Measurements from ENCODE around the gene FCGR3A. TPM values are rescaled to one million over a fixed set of nuclear protein-coding genes. Genes with fewer than 3 reads are reported as not detected.
"Not testable (repeated sequence)": the region's sequence is repeated elsewhere in the genome, so short reads cannot be mapped to it uniquely, and the experiment has no call there.

The FCGR3A gene
- under 0.01 TPM in 1 of 2 replicates, not detected in the other for total RNA-seq

- H3K4me1 ChIP-seq (ENCODE audit: insufficient read depth, low read length) = no peaks in the 10 kb centered on the region
- H3K27me3 ChIP-seq (ENCODE audit: insufficient read depth, low read length) = no peaks in the 10 kb centered on the region
- no peak for DNase-seq (ENCODE audit: insufficient read length, low spot score, missing footprints)
- H3K9me3 ChIP-seq (ENCODE audit: low read depth, low read length) = no peaks in the 10 kb centered on the region
- H3K27ac ChIP-seq (ENCODE audit: low read depth, low read length) = no peak within 1 kb of the TSS
- TF ChIP-seq CTCF (IDR thresholded peaks at IDR 0.05; ENCODE audit: extremely low read depth, low read depth, low read length) = no peak
- no peaks in the 10 kb centered on the region for H3K36me3 ChIP-seq (ENCODE audit: insufficient read depth, low read length)
- H3K79me2 ChIP-seq (ENCODE audit: insufficient read depth, low read length) = no peaks in the 10 kb centered on the region
- H4K20me1 ChIP-seq (ENCODE audit: insufficient read depth, low read length) = no peaks in the 10 kb centered on the region
- no peak within 1 kb of the TSS for H3K4me3 ChIP-seq (ENCODE audit: insufficient read depth, low read length)
- no peak within 1 kb of the TSS for H2AFZ ChIP-seq (ENCODE audit: low read length)
- no peak within 1 kb of the TSS for H3K4me2 ChIP-seq (ENCODE audit: insufficient read depth, low read length)
Observed at GRCh38 chr1:161549652-161550051, at the start of gene FCGR3A. FCGR3A (minus strand) TSS chr1:161549818; CDS start chr1:161549736, 82 bp downstream.

GRCh38 chr1:161597077-161597476 is 47.5 kb upstream of the FCGR3A start:
- not testable (repeated sequence) for H3K9me3 ChIP-seq (ENCODE audit: low read depth, low read length); H3K4me3 ChIP-seq (ENCODE audit: insufficient read depth, low read length); H4K20me1 ChIP-seq (ENCODE audit: insufficient read depth, low read length); H2AFZ ChIP-seq (ENCODE audit: low read length); H3K4me2 ChIP-seq (ENCODE audit: insufficient read depth, low read length); H3K79me2 ChIP-seq (ENCODE audit: insufficient read depth, low read length); DNase-seq (ENCODE audit: insufficient read length, low spot score, missing footprints); H3K4me1 ChIP-seq (ENCODE audit: insufficient read depth, low read length); H3K27me3 ChIP-seq (ENCODE audit: insufficient read depth, low read length); H3K27ac ChIP-seq (ENCODE audit: low read depth, low read length); H3K36me3 ChIP-seq (ENCODE audit: insufficient read depth, low read length)

- DNase-seq (ENCODE audit: insufficient read length, low spot score, missing footprints); H3K79me2 ChIP-seq (ENCODE audit: insufficient read depth, low read length): not testable (repeated sequence)
- peak overlapping the region; percentile 23 for H3K27ac ChIP-seq (ENCODE audit: low read depth, low read length)
Observed at GRCh38 chr1:161595583-161595982, 46.0 kb upstream of the FCGR3A start.

GRCh38 chr1:161595173-161595572 is 45.6 kb upstream of the FCGR3A start:
- not testable (repeated sequence) for H3K9me3 ChIP-seq (ENCODE audit: low read depth, low read length); H3K36me3 ChIP-seq (ENCODE audit: insufficient read depth, low read length); H3K4me2 ChIP-seq (ENCODE audit: insufficient read depth, low read length); H3K79me2 ChIP-seq (ENCODE audit: insufficient read depth, low read length); H3K4me3 ChIP-seq (ENCODE audit: insufficient read depth, low read length); H3K4me1 ChIP-seq (ENCODE audit: insufficient read depth, low read length); DNase-seq (ENCODE audit: insufficient read length, low spot score, missing footprints); H4K20me1 ChIP-seq (ENCODE audit: insufficient read depth, low read length); H3K27me3 ChIP-seq (ENCODE audit: insufficient read depth, low read length)
- H3K27ac ChIP-seq (ENCODE audit: low read depth, low read length) = peak overlapping the region; percentile 23
- H2AFZ ChIP-seq (ENCODE audit: low read length) = peak overlapping the region; percentile 78

More at GRCh38 chr1:161595583-161595982, 46.0 kb upstream of the FCGR3A start:
- not testable (repeated sequence) for H3K36me3 ChIP-seq (ENCODE audit: insufficient read depth, low read length); H4K20me1 ChIP-seq (ENCODE audit: insufficient read depth, low read length); H3K9me3 ChIP-seq (ENCODE audit: low read depth, low read length); H3K4me1 ChIP-seq (ENCODE audit: insufficient read depth, low read length); H3K4me3 ChIP-seq (ENCODE audit: insufficient read depth, low read length); H3K4me2 ChIP-seq (ENCODE audit: insufficient read depth, low read length); H3K27me3 ChIP-seq (ENCODE audit: insufficient read depth, low read length)
- peak overlapping the region; percentile 78 for H2AFZ ChIP-seq (ENCODE audit: low read length)

GRCh38 chr1:161594269-161594984 is 44.8 kb upstream of the FCGR3A start:
- not testable (repeated sequence) for H3K36me3 ChIP-seq (ENCODE audit: insufficient read depth, low read length); DNase-seq (ENCODE audit: insufficient read length, low spot score, missing footprints); H3K4me3 ChIP-seq (ENCODE audit: insufficient read depth, low read length); H2AFZ ChIP-seq (ENCODE audit: low read length); H3K27ac ChIP-seq (ENCODE audit: low read depth, low read length); H4K20me1 ChIP-seq (ENCODE audit: insufficient read depth, low read length); H3K4me1 ChIP-seq (ENCODE audit: insufficient read depth, low read length); H3K4me2 ChIP-seq (ENCODE audit: insufficient read depth, low read length); H3K79me2 ChIP-seq (ENCODE audit: insufficient read depth, low read length); H3K27me3 ChIP-seq (ENCODE audit: insufficient read depth, low read length); H3K9me3 ChIP-seq (ENCODE audit: low read depth, low read length)

GRCh38 chr1:161593092-161593755 is 43.6 kb upstream of the FCGR3A start:
- not testable (repeated sequence) for H3K27me3 ChIP-seq (ENCODE audit: insufficient read depth, low read length); DNase-seq (ENCODE audit: insufficient read length, low spot score, missing footprints); H3K4me2 ChIP-seq (ENCODE audit: insufficient read depth, low read length); H3K4me3 ChIP-seq (ENCODE audit: insufficient read depth, low read length); H3K4me1 ChIP-seq (ENCODE audit: insufficient read depth, low read length); H3K27ac ChIP-seq (ENCODE audit: low read depth, low read length); H2AFZ ChIP-seq (ENCODE audit: low read length); H3K79me2 ChIP-seq (ENCODE audit: insufficient read depth, low read length); H3K36me3 ChIP-seq (ENCODE audit: insufficient read depth, low read length); H4K20me1 ChIP-seq (ENCODE audit: insufficient read depth, low read length); H3K9me3 ChIP-seq (ENCODE audit: low read depth, low read length)

- not testable (repeated sequence) for H3K36me3 ChIP-seq (ENCODE audit: insufficient read depth, low read length); DNase-seq (ENCODE audit: insufficient read length, low spot score, missing footprints); H4K20me1 ChIP-seq (ENCODE audit: insufficient read depth, low read length); H2AFZ ChIP-seq (ENCODE audit: low read length); H3K4me1 ChIP-seq (ENCODE audit: insufficient read depth, low read length); H3K4me2 ChIP-seq (ENCODE audit: insufficient read depth, low read length); H3K27ac ChIP-seq (ENCODE audit: low read depth, low read length); H3K9me3 ChIP-seq (ENCODE audit: low read depth, low read length); H3K27me3 ChIP-seq (ENCODE audit: insufficient read depth, low read length); H3K79me2 ChIP-seq (ENCODE audit: insufficient read depth, low read length); H3K4me3 ChIP-seq (ENCODE audit: insufficient read depth, low read length)
Observed at GRCh38 chr1:161592586-161592985, 43.0 kb upstream of the FCGR3A start.

- H3K79me2 ChIP-seq (ENCODE audit: insufficient read depth, low read length); H3K4me2 ChIP-seq (ENCODE audit: insufficient read depth, low read length); H3K4me3 ChIP-seq (ENCODE audit: insufficient read depth, low read length); H3K9me3 ChIP-seq (ENCODE audit: low read depth, low read length); H2AFZ ChIP-seq (ENCODE audit: low read length); H3K36me3 ChIP-seq (ENCODE audit: insufficient read depth, low read length); DNase-seq (ENCODE audit: insufficient read length, low spot score, missing footprints); H3K4me1 ChIP-seq (ENCODE audit: insufficient read depth, low read length); H3K27ac ChIP-seq (ENCODE audit: low read depth, low read length); H3K27me3 ChIP-seq (ENCODE audit: insufficient read depth, low read length); H4K20me1 ChIP-seq (ENCODE audit: insufficient read depth, low read length): not testable (repeated sequence)
Observed at GRCh38 chr1:161589920-161590319, 40.3 kb upstream of the FCGR3A start.

All from osteoblast (primary cell).